Uterus (tissue), 2 donors: Measurements from ENCODE around the gene PAQR3.

Experiments used
- CTCF ChIP-seq, 4 experiments: fragments of 200-600 bp in 2 of 4; fragments of 450-650 bp in 2 of 4; sonication (generic) in 2 of 4; IDR thresholded peaks; one replicate each; pipeline ENCODE4 v1.5.1; 2016 to 2019; ENCODE audit warnings: antibody characterized with exemption in 4 of 4, mild to moderate bottlenecking in 2 of 4, moderate library complexity in 1 of 4
- POLR2A ChIP-seq, 2 donors: fragments of 450-650 bp; IDR thresholded peaks; one replicate each; pipeline ENCODE4 v1.6.1; 2016; ENCODE audit warnings: antibody characterized with exemption in 2 of 2, mild to moderate bottlenecking in 1 of 2, moderate library complexity in 1 of 2

- no peak for TF ChIP-seq POLR2A (IDR thresholded peaks at IDR 0.05)
- no peak for TF ChIP-seq CTCF (IDR thresholded peaks at IDR 0.05)
These were observed 1.4 kb downstream of the PAQR3 start for GRCh38 chr4:78937837-78938236.
